ENCODE results near the gene FAM110D. TPM values are rescaled to one million over a fixed set of nuclear protein-coding genes. Genes with fewer than 3 reads are reported as not detected.

Gene FAM110D
- total and polyA plus RNA-seq, 5 donors from 2014 or later = not detected

GRCh38 chr1:26119892-26120608, 38.8 kb upstream of the FAM110D start:
- DNase-seq (peak in 1 of 3 donors; percentile 35), ATAC-seq (ENCODE audit: low read depth in 2 of 2) (no peak)
- H3K36me3 Mint-ChIP-seq = peaks cover 11% of the 10 kb centered on the region
- Histone ChIP-seq H3K4me1 (ENCODE audit: control insufficient read depth, insufficient read depth, low read length, poor library complexity, severe bottlenecking) (peaks cover 33% of the 10 kb centered on the region), H3K27ac (ENCODE audit: insufficient read depth, low read length, poor library complexity, severe bottlenecking) (peak overlapping the region; percentile 51), H3K27me3 (ENCODE audit: control insufficient read depth, insufficient read depth, low read length) (no peaks in the 10 kb centered on the region), H3K4me3 (ENCODE audit: low read depth, low read length) (peak overlapping the region; percentile 33), H3K9me3 (ENCODE audit: control insufficient read depth in 2 of 2, low read length in 2 of 2) (no peaks in the 10 kb centered on the region), H3K36me3 (ENCODE audit: control insufficient read depth, insufficient read depth, low read length) (peaks cover 31% of the 10 kb centered on the region)
- peak overlapping the region; percentile 47 to 92 (median 72) for H3K27ac Mint-ChIP-seq
- H3K4me1 Mint-ChIP-seq = peaks cover 17 to 71% (median 37%) of the 10 kb centered on the region in 4 donors
- H3K4me3 Mint-ChIP-seq = peak overlapping the region in 2 of 4 donors; percentile 19 to 21
- no peaks in the 10 kb centered on the region for H3K9me3 Mint-ChIP-seq
- H3K27me3 Mint-ChIP-seq = no peaks in the 10 kb centered on the region

DNA sequence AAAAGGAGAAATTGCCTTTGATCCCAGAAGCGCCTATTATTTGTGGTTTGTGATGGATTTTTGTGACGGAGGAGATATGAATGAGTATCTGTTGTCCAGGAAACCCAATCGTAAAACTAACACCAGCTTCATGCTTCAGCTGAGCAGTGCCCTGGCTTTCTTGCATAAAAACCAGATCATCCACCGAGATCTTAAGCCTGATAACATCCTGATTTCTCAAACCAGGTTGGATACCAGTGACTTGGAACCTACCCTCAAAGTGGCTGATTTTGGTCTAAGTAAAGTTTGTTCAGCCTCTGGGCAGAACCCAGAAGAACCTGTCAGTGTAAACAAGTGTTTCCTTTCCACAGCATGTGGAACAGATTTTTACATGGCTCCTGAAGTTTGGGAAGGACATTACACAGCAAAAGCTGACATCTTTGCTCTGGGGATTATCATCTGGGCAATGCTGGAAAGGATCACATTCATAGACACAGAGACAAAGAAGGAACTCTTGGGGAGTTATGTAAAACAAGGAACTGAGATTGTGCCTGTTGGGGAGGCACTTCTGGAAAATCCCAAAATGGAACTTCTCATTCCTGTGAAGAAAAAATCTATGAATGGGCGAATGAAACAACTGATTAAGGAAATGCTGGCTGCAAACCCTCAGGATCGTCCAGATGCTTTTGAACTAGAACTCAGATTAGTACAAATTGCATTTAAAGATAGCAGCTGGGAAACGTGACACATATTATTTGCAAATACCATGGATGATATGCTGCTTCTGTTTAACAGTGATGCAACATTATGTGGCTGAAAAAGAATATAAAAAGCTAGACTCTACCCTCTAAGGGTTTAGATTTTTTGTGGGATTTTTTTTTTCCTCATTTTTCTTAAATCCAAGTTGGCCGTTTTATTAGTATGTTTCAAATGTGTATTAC, 36.8 kb upstream of the FAM110D start:
- no peak for DNase-seq
- H3K4me1 ChIP-seq (ENCODE audit: control insufficient read depth, insufficient read depth, low read length, poor library complexity, severe bottlenecking) = peaks cover 50% of the 10 kb centered on the region
- Mint-ChIP-seq H3K4me1 (peaks cover 24 to 86% (median 51%) of the 10 kb centered on the region in 4 donors), H3K9me3 (no peaks in the 10 kb centered on the region), H3K4me3 (no peak overlapping the region), H3K27ac (peak overlapping the region; percentile 33 to 86 (median 35)), H3K36me3 (peaks cover 11% of the 10 kb centered on the region), H3K27me3 (no peaks in the 10 kb centered on the region)
- no peak overlapping the region for H3K4me3 ChIP-seq (ENCODE audit: low read depth, low read length)
- peak overlapping the region; percentile 89 for H3K27ac ChIP-seq (ENCODE audit: insufficient read depth, low read length, poor library complexity, severe bottlenecking)
- H3K27me3 ChIP-seq (ENCODE audit: control insufficient read depth, insufficient read depth, low read length) = no peaks in the 10 kb centered on the region
- H3K36me3 ChIP-seq (ENCODE audit: control insufficient read depth, insufficient read depth, low read length) = peaks cover 28% of the 10 kb centered on the region
- no peaks in the 10 kb centered on the region for H3K9me3 ChIP-seq (ENCODE audit: control insufficient read depth in 2 of 2, low read length in 2 of 2)
- no peak for ATAC-seq (ENCODE audit: low read depth in 2 of 2)

DNA sequence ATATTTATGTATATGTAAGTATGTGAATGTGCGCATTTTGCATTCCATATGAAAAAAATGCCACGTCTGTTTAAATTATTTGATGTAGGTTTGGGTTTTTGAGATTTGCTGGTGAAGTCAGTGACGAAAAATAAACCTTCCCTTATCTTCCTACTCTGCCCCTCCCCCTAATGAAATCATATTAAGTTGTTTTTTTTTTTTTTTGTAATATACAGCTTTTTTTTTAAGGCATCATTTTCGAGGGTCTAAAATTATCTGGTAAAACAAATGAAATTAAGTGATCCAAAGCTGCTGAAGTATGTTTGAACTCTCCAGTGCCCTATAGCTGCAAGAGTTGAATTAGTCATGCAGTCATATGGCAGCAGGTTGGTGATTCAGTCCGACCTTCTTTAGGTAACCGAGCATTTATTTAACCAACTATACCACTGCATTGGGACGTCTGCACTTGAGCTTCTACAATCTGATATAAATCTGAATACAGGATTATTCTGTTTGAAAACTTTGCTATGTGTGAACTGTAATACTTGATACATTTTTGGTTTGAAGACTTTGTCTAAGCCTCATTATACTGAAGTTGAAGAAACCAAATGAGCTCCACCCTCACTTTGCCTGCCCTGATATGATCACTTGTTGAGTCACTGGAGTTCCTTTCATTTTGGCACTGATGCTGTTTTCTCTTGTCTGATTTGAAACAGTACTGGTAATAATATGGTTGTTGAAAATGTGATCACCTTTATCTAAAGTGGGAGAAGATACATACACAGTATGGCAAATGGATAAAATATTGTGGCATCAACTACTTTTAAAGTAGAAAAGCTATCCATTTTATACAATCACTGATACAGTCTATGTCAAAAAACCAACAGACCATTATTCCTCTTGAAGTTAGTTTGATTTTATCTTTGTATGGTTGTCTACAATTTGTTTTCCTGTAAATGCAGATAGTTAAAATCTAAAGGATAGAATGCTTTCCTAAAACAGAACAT, 35.6 kb upstream of the FAM110D start:
- Histone ChIP-seq H3K27ac (ENCODE audit: insufficient read depth, low read length, poor library complexity, severe bottlenecking) (peak overlapping the region; percentile 89), H3K36me3 (ENCODE audit: control insufficient read depth, insufficient read depth, low read length) (peaks cover 23% of the 10 kb centered on the region), H3K27me3 (ENCODE audit: control insufficient read depth, insufficient read depth, low read length) (no peaks in the 10 kb centered on the region), H3K9me3 (ENCODE audit: control insufficient read depth in 2 of 2, low read length in 2 of 2) (no peaks in the 10 kb centered on the region), H3K4me1 (ENCODE audit: control insufficient read depth, insufficient read depth, low read length, poor library complexity, severe bottlenecking) (peaks cover 61% of the 10 kb centered on the region), H3K4me3 (ENCODE audit: low read depth, low read length) (peak overlapping the region; percentile 70)
- H3K27ac Mint-ChIP-seq = peak overlapping the region; percentile 59 to 85 (median 68)
- H3K36me3 Mint-ChIP-seq = peaks cover 11% of the 10 kb centered on the region
- H3K27me3 Mint-ChIP-seq = no peaks in the 10 kb centered on the region
- peak overlapping the region; percentile 15 to 47 (median 28) for H3K4me3 Mint-ChIP-seq
- H3K4me1 Mint-ChIP-seq = peaks cover 32 to 89% (median 63%) of the 10 kb centered on the region in 4 donors
- no peaks in the 10 kb centered on the region for H3K9me3 Mint-ChIP-seq
- ATAC-seq (ENCODE audit: low read depth in 2 of 2) (peak; percentile 47 to 56), DNase-seq (peak in 2 of 3 donors; percentile 37 to 84)

- Histone ChIP-seq H3K4me3 (ENCODE audit: low read depth, low read length) (peak overlapping the region; percentile 59), H3K36me3 (ENCODE audit: control insufficient read depth, insufficient read depth, low read length) (peaks cover 15% of the 10 kb centered on the region), H3K27ac (ENCODE audit: insufficient read depth, low read length, poor library complexity, severe bottlenecking) (peak overlapping the region; percentile 89), H3K9me3 (ENCODE audit: control insufficient read depth in 2 of 2, low read length in 2 of 2) (no peaks in the 10 kb centered on the region), H3K27me3 (ENCODE audit: control insufficient read depth, insufficient read depth, low read length) (no peaks in the 10 kb centered on the region), H3K4me1 (ENCODE audit: control insufficient read depth, insufficient read depth, low read length, poor library complexity, severe bottlenecking) (peaks cover 61% of the 10 kb centered on the region)
- H3K4me1 Mint-ChIP-seq = peaks cover 28 to 81% (median 62%) of the 10 kb centered on the region in 4 donors
- peak overlapping the region; percentile 80 to 98 (median 84) for H3K27ac Mint-ChIP-seq
- ATAC-seq (ENCODE audit: low read depth in 2 of 2) (no peak), DNase-seq (no peak)
- no peaks in the 10 kb centered on the region for H3K9me3 Mint-ChIP-seq
- peak overlapping the region; percentile 6 to 61 (median 38) for H3K4me3 Mint-ChIP-seq
- no peaks in the 10 kb centered on the region for H3K27me3 Mint-ChIP-seq
- peaks cover 11% of the 10 kb centered on the region for H3K36me3 Mint-ChIP-seq
These were observed 34.2 kb upstream of the FAM110D start for GRCh38 chr1:26124418-26125331.

DNA sequence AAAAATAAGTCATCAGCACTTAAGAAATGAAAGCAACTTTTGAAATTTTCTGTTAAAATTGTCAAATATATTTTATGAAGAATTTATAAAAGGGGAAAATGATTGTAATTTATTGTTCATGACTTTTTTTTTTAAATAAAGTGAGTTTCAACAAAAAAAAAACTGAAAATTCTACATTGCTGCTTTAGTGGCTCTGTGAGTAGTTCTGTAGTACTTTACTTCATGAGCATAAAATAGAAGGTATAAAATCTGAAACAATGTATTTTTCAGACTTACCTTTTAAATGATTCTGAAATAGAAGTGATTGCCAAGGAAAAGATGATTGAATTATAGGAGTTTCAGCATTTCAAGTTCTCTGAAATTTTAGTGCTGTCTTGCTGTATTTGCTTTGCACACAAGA, 33.5 kb upstream of the FAM110D start:
- DNase-seq (no peak), ATAC-seq (ENCODE audit: low read depth in 2 of 2) (no peak)
- no peaks in the 10 kb centered on the region for H3K27me3 Mint-ChIP-seq
- Histone ChIP-seq H3K36me3 (ENCODE audit: control insufficient read depth, insufficient read depth, low read length) (peaks cover 9% of the 10 kb centered on the region), H3K27ac (ENCODE audit: insufficient read depth, low read length, poor library complexity, severe bottlenecking) (peak overlapping the region; percentile 89), H3K4me3 (ENCODE audit: low read depth, low read length) (peak overlapping the region; percentile 77), H3K9me3 (ENCODE audit: control insufficient read depth in 2 of 2, low read length in 2 of 2) (no peaks in the 10 kb centered on the region), H3K27me3 (ENCODE audit: control insufficient read depth, insufficient read depth, low read length) (no peaks in the 10 kb centered on the region), H3K4me1 (ENCODE audit: control insufficient read depth, insufficient read depth, low read length, poor library complexity, severe bottlenecking) (peaks cover 54% of the 10 kb centered on the region)
- H3K4me1 Mint-ChIP-seq = peaks cover 22 to 74% (median 55%) of the 10 kb centered on the region in 4 donors
- H3K9me3 Mint-ChIP-seq = no peaks in the 10 kb centered on the region
- peaks cover 4% of the 10 kb centered on the region for H3K36me3 Mint-ChIP-seq
- peak overlapping the region; percentile 93 to 99 (median 98) for H3K27ac Mint-ChIP-seq
- H3K4me3 Mint-ChIP-seq = peak overlapping the region in 2 of 4 donors; percentile 73 to 98

GRCh38 chr1:26125946-26126320, 32.9 kb upstream of the FAM110D start:
- H3K4me1 Mint-ChIP-seq = peaks cover 22 to 70% (median 54%) of the 10 kb centered on the region in 4 donors

More at GRCh38 chr1:26125946-26126320, 32.9 kb upstream of the FAM110D start:
- peak overlapping the region; percentile 77 for H3K4me3 ChIP-seq (ENCODE audit: low read depth, low read length)
- H3K4me1 ChIP-seq (ENCODE audit: control insufficient read depth, insufficient read depth, low read length, poor library complexity, severe bottlenecking) = peaks cover 53% of the 10 kb centered on the region
- Mint-ChIP-seq H3K27ac (peak overlapping the region; percentile 93 to 99 (median 98)), H3K4me3 (peak overlapping the region; percentile 73 to 98 (median 89)), H3K36me3 (peaks cover 3% of the 10 kb centered on the region), H3K27me3 (no peaks in the 10 kb centered on the region), H3K9me3 (no peaks in the 10 kb centered on the region)
- DNase-seq (no peak), ATAC-seq (ENCODE audit: low read depth in 2 of 2) (no peak)
- no peaks in the 10 kb centered on the region for H3K27me3 ChIP-seq (ENCODE audit: control insufficient read depth, insufficient read depth, low read length)
- H3K9me3 ChIP-seq (ENCODE audit: control insufficient read depth in 2 of 2, low read length in 2 of 2) = no peaks in the 10 kb centered on the region
- peaks cover 9% of the 10 kb centered on the region for H3K36me3 ChIP-seq (ENCODE audit: control insufficient read depth, insufficient read depth, low read length)
- H3K27ac ChIP-seq (ENCODE audit: insufficient read depth, low read length, poor library complexity, severe bottlenecking) = peak overlapping the region; percentile 89
